ACC112 (cell line): ENCODE measurements around the gene ADAMTSL3.

Source experiments
- H2AFZ ChIP-seq: fragments of 200-600 bp; sonication (generic); one replicate; pipeline ENCODE4 v1.6.0; 2017; ENCODE audit warnings: antibody characterized with exemption, low read length; ENCODE audit not compliant: unreplicated experiment
- H3K27ac ChIP-seq: fragments of 200-600 bp; sonication (generic); 2 replicates; pipeline ENCODE4 v1.5.1; 2014; ENCODE audit warnings: low read depth, mild to moderate bottlenecking, antibody characterized with exemption, low read length, moderate library complexity
- H3K27me3 ChIP-seq: fragments of 200-600 bp; sonication (generic); 2 replicates; pipeline ENCODE4 v1.6.1; 2014; ENCODE audit warnings: mild to moderate bottlenecking, antibody characterized with exemption, low read length, moderate library complexity, mixed read lengths; ENCODE audit not compliant: insufficient read depth
- H3K36me3 ChIP-seq: fragments of 200-600 bp; sonication (generic); 2 replicates; pipeline ENCODE4 v1.6.1; 2016; ENCODE audit warnings: mild to moderate bottlenecking, antibody characterized with exemption, low read length, moderate library complexity, mixed read lengths; ENCODE audit not compliant: insufficient read depth
- H3K4me1 ChIP-seq: fragments of 200-600 bp; sonication (generic); one replicate; pipeline ENCODE4 v1.6.1; 2016; ENCODE audit warnings: low read length, mixed read lengths; ENCODE audit not compliant: insufficient read depth, unreplicated experiment, control insufficient read depth
- H3K4me3 ChIP-seq: fragments of 200-600 bp; sonication (generic); 2 replicates; pipeline ENCODE4 v1.5.1; 2014; ENCODE audit warnings: mild to moderate bottlenecking, low read depth, low read length
- H3K79me2 ChIP-seq: fragments of 200-600 bp; sonication (generic); one replicate; pipeline ENCODE4 v1.6.0; 2016; ENCODE audit warnings: low read length; ENCODE audit not compliant: control insufficient read depth, unreplicated experiment, insufficient read depth

Gene ADAMTSL3

DNA sequence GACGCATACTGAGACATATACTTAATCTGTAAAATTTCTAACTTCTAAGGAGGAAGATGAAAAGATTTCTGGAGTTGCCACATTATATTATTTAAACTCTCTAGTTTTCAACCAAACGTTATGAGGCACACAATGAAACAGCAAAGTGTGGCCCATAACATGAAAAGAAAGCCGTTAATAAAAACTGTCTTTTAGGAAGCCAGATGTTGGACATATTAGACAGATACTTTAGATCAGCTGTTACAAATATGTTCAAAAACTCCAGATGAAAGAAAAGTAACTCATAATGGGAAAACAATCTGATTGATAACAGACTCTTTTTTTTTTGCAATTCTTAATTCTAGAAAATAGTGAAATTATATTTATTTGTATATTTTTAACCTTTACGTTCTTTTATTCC is 34.3 kb downstream of the ADAMTSL3 start:
- Histone ChIP-seq H3K36me3 (no peaks in the 10 kb centered on the region), H3K4me1 (no peaks in the 10 kb centered on the region), H3K27ac (no peak overlapping the region), H3K79me2 (no peaks in the 10 kb centered on the region), H2AFZ (no peak overlapping the region), H3K4me3 (no peak overlapping the region), H3K27me3 (no peaks in the 10 kb centered on the region)

- no peak overlapping the region for H3K27ac ChIP-seq
- H2AFZ ChIP-seq, result no peak overlapping the region
- H3K4me3 ChIP-seq, result no peak overlapping the region
- H3K79me2 ChIP-seq, result no peaks in the 10 kb centered on the region
- H3K27me3 ChIP-seq, result no peaks in the 10 kb centered on the region
- no peaks in the 10 kb centered on the region for H3K36me3 ChIP-seq
- H3K4me1 ChIP-seq, result no peaks in the 10 kb centered on the region
Observed at GRCh38 chr15:83690676-83691075, 36.8 kb downstream of the ADAMTSL3 start.

GRCh38 chr15:83692746-83693581 is 39.0 kb downstream of the ADAMTSL3 start:
- H3K27me3 ChIP-seq, result no peaks in the 10 kb centered on the region

DNA sequence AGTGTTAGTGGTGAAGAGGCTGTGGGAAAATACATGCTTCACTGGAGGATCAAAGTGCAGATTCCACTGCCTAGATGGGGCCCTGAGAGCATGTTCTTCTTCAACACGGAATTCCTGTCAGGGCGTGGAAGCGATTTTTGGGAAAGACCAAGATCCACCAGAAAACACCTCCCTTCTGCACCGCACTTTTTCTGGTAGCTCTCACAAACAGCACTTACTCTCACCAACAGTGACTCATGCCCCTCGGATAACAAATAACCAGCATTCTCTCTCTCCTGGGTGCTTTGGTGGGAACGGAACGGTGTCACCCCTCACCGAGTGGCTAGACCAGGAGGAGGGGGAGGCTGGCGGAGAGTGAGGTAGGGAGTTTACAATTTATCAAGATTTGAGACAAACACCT is 40.1 kb downstream of the ADAMTSL3 start:
- Histone ChIP-seq H3K4me1 (peaks cover 12% of the 10 kb centered on the region), H3K27ac (no peak overlapping the region), H3K79me2 (no peaks in the 10 kb centered on the region), H3K4me3 (no peak overlapping the region), H3K36me3 (no peaks in the 10 kb centered on the region), H3K27me3 (no peaks in the 10 kb centered on the region), H2AFZ (no peak overlapping the region)

More at GRCh38 chr15:83692746-83693581, 39.0 kb downstream of the ADAMTSL3 start:
- no peaks in the 10 kb centered on the region for H3K79me2 ChIP-seq
- no peaks in the 10 kb centered on the region for H3K36me3 ChIP-seq
- no peak overlapping the region for H3K27ac ChIP-seq
- H3K4me3 ChIP-seq, result no peak overlapping the region
- peaks cover 6% of the 10 kb centered on the region for H3K4me1 ChIP-seq
- H2AFZ ChIP-seq, result no peak overlapping the region

DNA sequence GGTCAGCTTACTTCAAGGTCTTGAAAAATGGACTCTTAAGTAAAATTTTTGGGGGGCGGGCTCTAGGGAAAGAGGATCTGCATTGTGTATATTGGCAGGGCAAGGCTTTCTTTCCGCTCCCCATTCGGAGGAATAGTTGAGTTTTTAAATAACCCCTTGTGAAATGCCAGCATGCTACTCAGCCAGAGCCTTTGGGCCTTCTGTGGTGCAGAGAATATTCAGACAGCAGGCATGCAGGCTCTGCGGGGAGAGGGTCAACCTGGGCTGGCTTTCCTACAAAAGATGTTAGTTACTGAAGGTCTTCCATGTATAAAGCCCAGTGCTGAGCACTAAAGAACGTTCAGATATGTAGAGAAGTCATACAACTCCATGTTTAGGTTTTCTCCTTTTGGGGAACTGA is 40.6 kb downstream of the ADAMTSL3 start:
- Histone ChIP-seq H3K79me2 (no peaks in the 10 kb centered on the region), H3K27ac (no peak overlapping the region), H3K27me3 (no peaks in the 10 kb centered on the region), H2AFZ (no peak overlapping the region), H3K4me1 (peaks cover 12% of the 10 kb centered on the region), H3K36me3 (no peaks in the 10 kb centered on the region), H3K4me3 (no peak overlapping the region)

- no peak overlapping the region for H3K27ac ChIP-seq
- H3K79me2 ChIP-seq, result no peaks in the 10 kb centered on the region
- H3K4me1 ChIP-seq, result peaks cover 12% of the 10 kb centered on the region
- no peak overlapping the region for H3K4me3 ChIP-seq
- no peaks in the 10 kb centered on the region for H3K36me3 ChIP-seq
- no peak overlapping the region for H2AFZ ChIP-seq
- H3K27me3 ChIP-seq, result no peaks in the 10 kb centered on the region
Observed at GRCh38 chr15:83695246-83695645, 41.3 kb downstream of the ADAMTSL3 start.

DNA sequence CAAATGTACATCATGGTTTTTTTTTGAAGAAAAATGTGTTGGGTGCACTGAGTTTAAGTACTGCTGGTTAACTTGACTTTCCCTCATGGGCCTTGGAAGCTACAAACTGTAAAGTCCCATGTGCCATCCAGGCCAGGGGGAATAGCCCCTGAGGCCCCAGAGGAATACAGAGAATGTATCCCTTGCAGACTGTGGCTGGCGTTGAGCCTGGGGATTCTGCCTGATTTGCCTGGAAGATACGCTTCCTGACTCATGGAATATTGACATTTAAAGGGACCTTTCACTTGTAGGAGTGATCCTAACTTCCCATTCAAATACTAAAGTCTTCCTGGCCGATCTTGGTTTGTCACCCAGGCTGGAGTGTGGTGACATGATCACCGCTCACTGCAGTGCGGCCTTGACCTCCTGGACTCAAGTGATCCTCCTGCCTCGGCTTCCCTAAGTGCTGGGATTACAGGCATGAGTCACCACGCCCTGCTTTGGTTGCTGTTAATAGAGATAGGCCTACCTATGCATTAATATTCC is 42.0 kb downstream of the ADAMTSL3 start:
- Histone ChIP-seq H2AFZ (no peak overlapping the region), H3K4me3 (no peak overlapping the region), H3K27me3 (no peaks in the 10 kb centered on the region), H3K27ac (no peak overlapping the region), H3K79me2 (no peaks in the 10 kb centered on the region), H3K36me3 (no peaks in the 10 kb centered on the region), H3K4me1 (peaks cover 12% of the 10 kb centered on the region)

- Histone ChIP-seq H3K4me3 (no peak overlapping the region), H3K27ac (no peak overlapping the region), H3K36me3 (no peaks in the 10 kb centered on the region), H2AFZ (no peak overlapping the region), H3K79me2 (no peaks in the 10 kb centered on the region), H3K27me3 (no peaks in the 10 kb centered on the region), H3K4me1 (peaks cover 12% of the 10 kb centered on the region)
Observed at GRCh38 chr15:83697716-83698115, 43.8 kb downstream of the ADAMTSL3 start.

DNA sequence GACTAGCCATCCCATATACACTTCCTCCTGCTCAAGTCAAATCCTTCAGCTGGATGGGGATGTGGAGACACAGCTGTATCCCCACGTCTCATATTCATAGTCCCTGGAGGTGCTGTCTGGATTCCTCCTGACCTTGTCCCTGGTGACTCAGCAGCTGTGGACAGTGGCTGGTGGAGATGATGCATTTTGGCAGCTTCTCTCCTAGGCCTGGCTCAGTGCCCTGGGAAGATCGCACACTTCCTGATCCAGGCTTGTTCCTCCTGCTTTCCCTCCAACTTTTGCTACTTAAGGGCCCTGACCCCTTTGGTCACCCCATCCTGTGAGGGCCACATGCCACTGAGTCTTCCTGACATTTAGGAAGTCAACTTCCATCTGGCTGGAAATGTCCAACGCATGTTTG is 44.4 kb downstream of the ADAMTSL3 start:
- H2AFZ ChIP-seq, result no peak overlapping the region
- no peaks in the 10 kb centered on the region for H3K36me3 ChIP-seq
- H3K4me1 ChIP-seq, result peaks cover 12% of the 10 kb centered on the region
- H3K79me2 ChIP-seq, result no peaks in the 10 kb centered on the region
- H3K27me3 ChIP-seq, result no peaks in the 10 kb centered on the region
- no peak overlapping the region for H3K27ac ChIP-seq
- no peak overlapping the region for H3K4me3 ChIP-seq

DNA sequence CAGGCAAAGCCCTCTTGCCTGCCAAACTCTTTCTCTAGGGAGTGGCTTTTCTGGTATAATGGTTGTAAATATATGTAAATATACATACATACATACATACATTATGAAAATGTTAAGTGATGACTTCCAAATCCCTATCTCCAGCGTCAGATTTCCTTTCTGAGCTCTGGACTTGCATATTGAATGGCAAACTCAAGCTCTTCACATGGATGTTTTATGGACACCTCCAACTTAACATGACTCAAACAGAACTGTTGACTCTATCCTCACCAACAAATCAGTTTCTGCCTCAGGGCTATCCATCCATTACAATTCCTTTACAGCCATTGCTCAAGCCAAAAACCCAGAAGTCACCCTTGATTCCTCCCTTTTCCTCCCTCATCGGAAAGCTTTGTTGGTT is 45.1 kb downstream of the ADAMTSL3 start:
- Histone ChIP-seq H2AFZ (no peak overlapping the region), H3K27ac (no peak overlapping the region), H3K36me3 (no peaks in the 10 kb centered on the region), H3K27me3 (no peaks in the 10 kb centered on the region), H3K4me1 (peaks cover 12% of the 10 kb centered on the region), H3K79me2 (no peaks in the 10 kb centered on the region), H3K4me3 (no peak overlapping the region)

- Histone ChIP-seq H3K4me3 (no peak overlapping the region), H2AFZ (no peak overlapping the region), H3K79me2 (no peaks in the 10 kb centered on the region), H3K36me3 (no peaks in the 10 kb centered on the region), H3K27ac (no peak overlapping the region), H3K27me3 (no peaks in the 10 kb centered on the region), H3K4me1 (peaks cover 12% of the 10 kb centered on the region)
Observed at GRCh38 chr15:83700082-83700481, 46.2 kb downstream of the ADAMTSL3 start.
